IMR-90 (cell line): ENCODE results near the gene ELOVL5. TPM values are rescaled to one million over a fixed set of nuclear protein-coding genes. Genes with fewer than 3 reads are reported as not detected.

Experiments used
- ATAC-seq: fragments of 200-7000 bp; cut with Tn5 transposase; 2 replicates; pipeline ENCODE4 v1.9.1; 2020; ENCODE audit warnings: low read depth, mild to moderate bottlenecking, moderate library complexity
- BruUV-seq: library from RNA; stranded (reverse); fragments of 400-500 nt; replicated peaks from 2 replicates; lab custom pipeline; 2021; lab: Mats Ljungman, UMichigan
- CTCF ChIA-PET: fragments of 300-600 bp; formaldehyde crosslinking; extraction: SDS; loops from one replicate; lab custom pipeline; 2021; ENCODE audit warnings: antibody characterized with exemption; lab: Yijun Ruan, JAX
- POLR2A ChIA-PET: fragments of 300-600 bp; sonication (Branson Sonifier 250); formaldehyde crosslinking; loops from one replicate; lab custom pipeline; 2022; ENCODE audit warnings: antibody characterized with exemption; ENCODE audit not compliant: unreplicated experiment; lab: Charles Lee
- DNase-seq: peaks from one replicate; pipeline ENCODE4 v3.0.0; 2013
- H2AFZ ChIP-seq: replicated peaks from 2 replicates; pipeline ENCODE3; 2013; ENCODE audit warnings: low read length, mild to moderate bottlenecking; ENCODE audit not compliant: poor library complexity
- H2AK5ac ChIP-seq: 2 replicates; pipeline ENCODE4 v1.6.1; 2013; ENCODE audit warnings: low read depth, low read length, inconsistent platforms
- H2AK9ac ChIP-seq: replicated peaks from 2 replicates; pipeline ENCODE3; 2013; ENCODE audit warnings: mild to moderate bottlenecking, low read depth, low read length, moderate library complexity; ENCODE audit not compliant: poor library complexity
- H2BK120ac ChIP-seq: 2 replicates; pipeline ENCODE4 v1.6.1; 2013; ENCODE audit warnings: low read depth, low read length, inconsistent platforms
- H2BK15ac ChIP-seq: 3 replicates; pipeline ENCODE4 v1.6.1; 2013; ENCODE audit warnings: low read depth, low read length, inconsistent platforms
- H2BK20ac ChIP-seq: 2 replicates; pipeline ENCODE4 v1.6.1; 2013; ENCODE audit warnings: low read depth, mild to moderate bottlenecking, inconsistent platforms, low read length, moderate library complexity
- H2BK5ac ChIP-seq: 2 replicates; pipeline ENCODE4 v1.6.1; 2013; ENCODE audit warnings: mild to moderate bottlenecking, low read depth, low read length, inconsistent platforms; ENCODE audit not compliant: poor library complexity, severe bottlenecking
- H3K14ac ChIP-seq: replicated peaks from 2 replicates; pipeline ENCODE4 v1.6.1; 2013; ENCODE audit warnings: low read depth, low read length, inconsistent platforms
- H3K18ac ChIP-seq: 2 replicates; pipeline ENCODE4 v1.6.1; 2013; ENCODE audit warnings: low read depth, low read length, control low read depth
- H3K23ac ChIP-seq: 2 replicates; pipeline ENCODE4 v1.6.1; 2013; ENCODE audit warnings: low read depth, low read length, inconsistent platforms
- H3K27ac ChIP-seq: 2 replicates; pipeline ENCODE4 v1.5.1; 2013; ENCODE audit warnings: mild to moderate bottlenecking, control low read depth, low read length; ENCODE audit not compliant: insufficient read depth
- H3K27me3 ChIP-seq: 2 replicates; pipeline ENCODE4 v1.6.1; 2013; ENCODE audit warnings: low read length; ENCODE audit not compliant: control insufficient read depth, insufficient read depth
- H3K36me3 ChIP-seq: 2 replicates; pipeline ENCODE4 v1.6.1; 2013; ENCODE audit warnings: low read length, mixed read lengths; ENCODE audit not compliant: control insufficient read depth, insufficient read depth
- H3K4ac ChIP-seq: 2 replicates; pipeline ENCODE4 v1.6.1; 2013; ENCODE audit warnings: low read depth, low read length, inconsistent platforms
- H3K4me1 ChIP-seq: 2 replicates; pipeline ENCODE4 v1.6.1; 2013; ENCODE audit warnings: low read length, mixed read lengths; ENCODE audit not compliant: control insufficient read depth, insufficient read depth
- H3K4me2 ChIP-seq: 2 replicates; pipeline ENCODE4 v1.6.1; 2013; ENCODE audit warnings: low read depth, mild to moderate bottlenecking, control low read depth, low read length, moderate library complexity
- H3K4me3 ChIP-seq: 2 replicates; pipeline ENCODE4 v1.5.1; 2013; ENCODE audit warnings: low read depth, mild to moderate bottlenecking, control low read depth, low read length, moderate library complexity; ENCODE audit not compliant: insufficient read depth
- H3K56ac ChIP-seq: 2 replicates; pipeline ENCODE4 v1.6.1; 2013; ENCODE audit warnings: low read length, inconsistent platforms; ENCODE audit not compliant: insufficient read depth; ENCODE audit errors: extremely low read depth
- H3K79me1 ChIP-seq, 2 experiments: 2 replicates each; pipeline ENCODE4 v1.6.1; 2013; ENCODE audit warnings: low read length in 2 of 2, inconsistent platforms in 1 of 2, low read depth in 1 of 2
- H3K9ac ChIP-seq: 2 replicates; pipeline ENCODE4 v1.6.1; 2013; ENCODE audit warnings: low read depth, low read length, control low read depth
- H3K9me1 ChIP-seq: 2 replicates; pipeline ENCODE4 v1.6.1; 2013; ENCODE audit warnings: low read length, inconsistent platforms; ENCODE audit not compliant: insufficient read depth
- H3K9me3 ChIP-seq: 2 replicates; pipeline ENCODE4 v1.6.1; 2013; ENCODE audit warnings: low read length; ENCODE audit not compliant: control insufficient read depth, insufficient read depth
- H4K20me1 ChIP-seq: 2 replicates; pipeline ENCODE4 v1.6.1; 2013; ENCODE audit warnings: low read length, inconsistent platforms; ENCODE audit not compliant: insufficient read depth
- H4K5ac ChIP-seq: 2 replicates; pipeline ENCODE4 v1.6.1; 2013; ENCODE audit warnings: mild to moderate bottlenecking, low read depth, low read length, control low read depth
- H4K8ac ChIP-seq, 2 experiments: 2 replicates each; pipeline ENCODE4 v1.6.1; 2013; ENCODE audit warnings: low read depth in 2 of 2, low read length in 2 of 2, control low read depth in 1 of 2, inconsistent platforms in 1 of 2
- H4K91ac ChIP-seq: 2 replicates; pipeline ENCODE4 v1.6.1; 2013; ENCODE audit warnings: low read depth, low read length, inconsistent platforms; ENCODE audit not compliant: insufficient read depth
- BHLHE40 ChIP-seq: fragments of 150-350 bp; IDR thresholded peaks from 2 replicates; pipeline ENCODE4 v1.6.1; 2016; ENCODE audit warnings: mild to moderate bottlenecking, low read depth, low read length
- FOS ChIP-seq: fragments of 150-350 bp; IDR thresholded peaks from 2 replicates; pipeline ENCODE4 v1.6.1; 2016; ENCODE audit warnings: low read depth, low read length
- MAFK ChIP-seq: IDR thresholded peaks from 2 replicates; pipeline ENCODE4 v1.6.1; 2012; ENCODE audit warnings: low read depth, low read length, improper control_type of control experiment
- MAZ ChIP-seq: IDR thresholded peaks from 2 replicates; pipeline ENCODE4 v1.6.1; 2012; ENCODE audit warnings: low read depth, mild to moderate bottlenecking, low read length, improper control_type of control experiment, moderate library complexity, borderline replicate concordance
- MXI1 ChIP-seq: IDR thresholded peaks from 2 replicates; pipeline ENCODE4 v1.6.1; 2012; ENCODE audit warnings: low read depth, mild to moderate bottlenecking, low read length, moderate library complexity, borderline replicate concordance
- POLR2A ChIP-seq: IDR thresholded peaks from 2 replicates; pipeline ENCODE4 v1.6.1; 2012; ENCODE audit warnings: mild to moderate bottlenecking, low read depth, low read length
- WGBS, 2 experiments: methylation state at CpG; one replicate each; pipeline versions ENCODE4 v1.1.5 to v1.1.7; 2013; ENCODE audit warnings: missing lambda C conversion rate in 2 of 2; ENCODE audit not compliant: insufficient read length in 1 of 2; ENCODE audit errors: extremely low coverage in 2 of 2; 5-methylcytosine and 5-hydroxymethylcytosine counted together
- dilution Hi-C: fragments of 300-500 bp; cut with HindIII; formaldehyde crosslinking; loops from one replicate; pipeline ENCODE4 v1.14.3; 2018; ENCODE audit warnings: low sequenced_read_pairs; ENCODE audit not compliant: unreplicated experiment
- in situ Hi-C: fragments of 300-500 bp; cut with MboI; formaldehyde crosslinking; loops from 3 replicates; pipeline ENCODE4 v1.14.3; 2019; ENCODE audit warnings: low sequenced_read_pairs, inconsistent platforms, mixed read lengths
- intact Hi-C: fragments of 100-400 bp; cut with micrococcal nuclease; formaldehyde crosslinking; loops from 2 replicates; pipeline ENCODE4 v1.10.0; 2022
- polyA plus RNA-seq, 3 experiments: library from polyadenylated mRNA; depleted of rRNA; stranded (reverse); fragments of >200 nt; gene quantifications; 2 replicates each; pipeline ENCODE4 v1.2.3, GENCODE V29; 2012; ENCODE audit warnings: low replicate concordance in 1 of 3
- total RNA-seq: library from RNA; depleted of rRNA; stranded (reverse); fragments of >200 nt; gene quantifications from 2 replicates; pipeline ENCODE4 v1.2.3, GENCODE V29; 2012
- TF ChIP-seq, protein P1 (sequence below): conservative IDR thresholded peaks from 2 replicates; pipeline ENCODE4 v1.5.1; 2012; ENCODE audit warnings: mild to moderate bottlenecking, low read depth, low read length, improper control_type of control experiment
- TF ChIP-seq, protein P2 (sequence below): fragments of 150-350 bp; IDR thresholded peaks from 2 replicates; pipeline ENCODE4 v1.6.1; 2017; ENCODE audit warnings: mild to moderate bottlenecking, antibody characterized with exemption, low read length, low read depth
- TF ChIP-seq, protein P3 (sequence below): fragments of 150-350 bp; IDR thresholded peaks from 2 replicates; pipeline ENCODE4 v1.6.1; 2016; ENCODE audit warnings: low read depth, mild to moderate bottlenecking, low read length, moderate library complexity, borderline replicate concordance

The ELOVL5 gene
- total and polyA plus RNA-seq, 2 of the 4 experiments (the other 2 are of a cell fraction) = 32.1 to 42.3 TPM

DNA sequence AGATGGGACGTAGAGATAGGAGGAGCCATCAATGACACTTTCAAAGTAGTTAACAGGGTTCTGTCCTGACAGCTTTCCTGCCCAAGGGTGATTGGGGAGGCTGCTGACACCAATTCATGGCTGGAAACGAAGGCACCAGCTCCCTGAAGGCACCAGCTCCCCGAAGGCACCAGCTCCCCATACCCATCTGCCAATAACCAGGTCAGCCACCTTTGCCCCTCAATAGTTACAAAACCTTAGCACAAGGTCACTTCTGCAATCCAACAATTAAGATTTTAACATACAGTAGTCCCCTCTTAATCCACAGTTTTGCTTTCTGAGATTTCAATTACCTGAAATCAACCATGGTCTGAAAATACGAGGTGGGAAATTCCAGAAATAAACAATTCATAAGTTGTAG, 51.7 kb downstream of the ELOVL5 start:
- no peak for ATAC-seq
- ChIA-PET POLR2A (no interaction called here), CTCF (interaction anchor here (0.6 kb wide), 1 partner anchor 113 kb away, joined by 3 read pairs; no protein-coding TSS in a partner anchor)
- no peak overlapping the region for H2BK120ac ChIP-seq
- peaks cover 3% of the 10 kb centered on the region; the same call in 1 of the 2 replicates for H4K20me1 ChIP-seq
- no peak overlapping the region for H4K8ac ChIP-seq
- no peak overlapping the region for H2BK5ac ChIP-seq
- no peak for DNase-seq
- peaks cover 20% of the 10 kb centered on the region for H3K9me1 ChIP-seq
- H3K14ac ChIP-seq = no peak overlapping the region
- TF ChIP-seq MAZ (no peak), BHLHE40 (no peak), POLR2A (no peak), MXI1 (no peak), FOS (no peak), MAFK (no peak)
- TF ChIP-seq, protein P1, sequence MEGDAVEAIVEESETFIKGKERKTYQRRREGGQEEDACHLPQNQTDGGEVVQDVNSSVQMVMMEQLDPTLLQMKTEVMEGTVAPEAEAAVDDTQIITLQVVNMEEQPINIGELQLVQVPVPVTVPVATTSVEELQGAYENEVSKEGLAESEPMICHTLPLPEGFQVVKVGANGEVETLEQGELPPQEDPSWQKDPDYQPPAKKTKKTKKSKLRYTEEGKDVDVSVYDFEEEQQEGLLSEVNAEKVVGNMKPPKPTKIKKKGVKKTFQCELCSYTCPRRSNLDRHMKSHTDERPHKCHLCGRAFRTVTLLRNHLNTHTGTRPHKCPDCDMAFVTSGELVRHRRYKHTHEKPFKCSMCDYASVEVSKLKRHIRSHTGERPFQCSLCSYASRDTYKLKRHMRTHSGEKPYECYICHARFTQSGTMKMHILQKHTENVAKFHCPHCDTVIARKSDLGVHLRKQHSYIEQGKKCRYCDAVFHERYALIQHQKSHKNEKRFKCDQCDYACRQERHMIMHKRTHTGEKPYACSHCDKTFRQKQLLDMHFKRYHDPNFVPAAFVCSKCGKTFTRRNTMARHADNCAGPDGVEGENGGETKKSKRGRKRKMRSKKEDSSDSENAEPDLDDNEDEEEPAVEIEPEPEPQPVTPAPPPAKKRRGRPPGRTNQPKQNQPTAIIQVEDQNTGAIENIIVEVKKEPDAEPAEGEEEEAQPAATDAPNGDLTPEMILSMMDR = no peak
- TF ChIP-seq, protein P2, sequence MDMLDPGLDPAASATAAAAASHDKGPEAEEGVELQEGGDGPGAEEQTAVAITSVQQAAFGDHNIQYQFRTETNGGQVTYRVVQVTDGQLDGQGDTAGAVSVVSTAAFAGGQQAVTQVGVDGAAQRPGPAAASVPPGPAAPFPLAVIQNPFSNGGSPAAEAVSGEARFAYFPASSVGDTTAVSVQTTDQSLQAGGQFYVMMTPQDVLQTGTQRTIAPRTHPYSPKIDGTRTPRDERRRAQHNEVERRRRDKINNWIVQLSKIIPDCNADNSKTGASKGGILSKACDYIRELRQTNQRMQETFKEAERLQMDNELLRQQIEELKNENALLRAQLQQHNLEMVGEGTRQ = no peak
- TF ChIP-seq, protein P3, sequence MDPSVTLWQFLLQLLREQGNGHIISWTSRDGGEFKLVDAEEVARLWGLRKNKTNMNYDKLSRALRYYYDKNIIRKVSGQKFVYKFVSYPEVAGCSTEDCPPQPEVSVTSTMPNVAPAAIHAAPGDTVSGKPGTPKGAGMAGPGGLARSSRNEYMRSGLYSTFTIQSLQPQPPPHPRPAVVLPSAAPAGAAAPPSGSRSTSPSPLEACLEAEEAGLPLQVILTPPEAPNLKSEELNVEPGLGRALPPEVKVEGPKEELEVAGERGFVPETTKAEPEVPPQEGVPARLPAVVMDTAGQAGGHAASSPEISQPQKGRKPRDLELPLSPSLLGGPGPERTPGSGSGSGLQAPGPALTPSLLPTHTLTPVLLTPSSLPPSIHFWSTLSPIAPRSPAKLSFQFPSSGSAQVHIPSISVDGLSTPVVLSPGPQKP = no peak
- H2AK9ac ChIP-seq = no peak overlapping the region
- intact Hi-C loops = no loop called here
- H3K27ac ChIP-seq = no peak overlapping the region
- no peak overlapping the region for H4K5ac ChIP-seq
- dilution Hi-C loops = no loop called here
- no peaks in the 10 kb centered on the region for H3K27me3 ChIP-seq
- no peaks in the 10 kb centered on the region for H3K9me3 ChIP-seq
- no peak overlapping the region for H3K56ac ChIP-seq
- no peak overlapping the region for H2AK5ac ChIP-seq
- H3K4me2 ChIP-seq = no peak overlapping the region
- no TSS peak for BruUV-seq
- no peak overlapping the region for H4K91ac ChIP-seq
- H3K79me1 ChIP-seq = peaks cover 43 to 72% of the 10 kb centered on the region in 2 experiments
- H3K4me3 ChIP-seq = no peak overlapping the region
- H3K18ac ChIP-seq = no peak overlapping the region
- no peak overlapping the region for H3K9ac ChIP-seq
- H3K4me1 ChIP-seq = peaks cover 2% of the 10 kb centered on the region; the same call in 1 of the 2 replicates
- peaks cover 6% of the 10 kb centered on the region for H3K36me3 ChIP-seq
- H3K23ac ChIP-seq = no peak overlapping the region
- H2BK15ac ChIP-seq = no peak overlapping the region
- in situ Hi-C loops = no loop called here
- H2AFZ ChIP-seq = no peak overlapping the region
- H3K4ac ChIP-seq = no peak overlapping the region
- WGBS, 2 experiments = 100% methylated on average over 1 of the region's 4 CpGs; no CpG with 5 or more reads in 1 of the 2 experiments
- H2BK20ac ChIP-seq = no peak overlapping the region
